Neural cell (in vitro differentiated cells): ENCODE measurements around the gene QSOX2.

Experiments used
- EP300 ChIP-seq: fragments of 450-650 bp; conservative IDR thresholded peaks from 2 replicates; pipeline ENCODE4 v1.6.1; 2014; ENCODE audit warnings: antibody characterized with exemption, mild to moderate bottlenecking, moderate library complexity; ENCODE audit not compliant: poor library complexity, severe bottlenecking
- MXI1 ChIP-seq: fragments of 450-650 bp; conservative IDR thresholded peaks from 2 replicates; pipeline ENCODE4 v1.6.1; 2014; ENCODE audit warnings: antibody characterized with exemption, mild to moderate bottlenecking; ENCODE audit not compliant: poor library complexity, severe bottlenecking
- SMC3 ChIP-seq: fragments of 450-650 bp; conservative IDR thresholded peaks from 2 replicates; pipeline ENCODE4 v1.6.1; 2014; ENCODE audit warnings: antibody characterized with exemption, mild to moderate bottlenecking, moderate library complexity; ENCODE audit not compliant: poor library complexity
- TAF1 ChIP-seq: IDR thresholded peaks from 2 replicates; pipeline ENCODE4 v1.6.1; 2012; ENCODE audit warnings: low read depth
- TF ChIP-seq, protein P1 (sequence below): fragments of 450-650 bp; IDR thresholded peaks from 2 replicates; pipeline ENCODE4 v1.5.1; 2014; ENCODE audit warnings: antibody characterized with exemption, mild to moderate bottlenecking, moderate library complexity; ENCODE audit not compliant: poor library complexity, severe bottlenecking

DNA sequence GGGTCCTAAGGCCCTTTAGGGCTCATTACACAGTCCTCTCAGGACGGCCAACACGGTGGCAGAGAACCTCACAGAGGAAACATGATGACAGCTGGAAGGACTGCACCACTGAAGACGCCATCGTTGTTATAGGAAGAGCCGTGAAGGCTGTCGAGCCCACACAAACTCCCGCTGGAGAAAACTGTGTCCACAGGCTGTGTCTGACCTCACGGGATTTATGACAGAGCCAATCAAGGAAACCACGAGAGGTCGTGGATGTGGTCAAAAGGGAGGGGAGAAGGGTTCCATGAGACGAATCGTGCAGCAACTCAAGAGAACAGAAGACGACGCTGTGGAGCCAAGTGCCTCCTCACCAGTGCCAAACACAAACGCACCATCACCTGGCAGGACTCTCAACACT, 12.2 kb downstream of the QSOX2 start:
- TF ChIP-seq, protein P1, sequence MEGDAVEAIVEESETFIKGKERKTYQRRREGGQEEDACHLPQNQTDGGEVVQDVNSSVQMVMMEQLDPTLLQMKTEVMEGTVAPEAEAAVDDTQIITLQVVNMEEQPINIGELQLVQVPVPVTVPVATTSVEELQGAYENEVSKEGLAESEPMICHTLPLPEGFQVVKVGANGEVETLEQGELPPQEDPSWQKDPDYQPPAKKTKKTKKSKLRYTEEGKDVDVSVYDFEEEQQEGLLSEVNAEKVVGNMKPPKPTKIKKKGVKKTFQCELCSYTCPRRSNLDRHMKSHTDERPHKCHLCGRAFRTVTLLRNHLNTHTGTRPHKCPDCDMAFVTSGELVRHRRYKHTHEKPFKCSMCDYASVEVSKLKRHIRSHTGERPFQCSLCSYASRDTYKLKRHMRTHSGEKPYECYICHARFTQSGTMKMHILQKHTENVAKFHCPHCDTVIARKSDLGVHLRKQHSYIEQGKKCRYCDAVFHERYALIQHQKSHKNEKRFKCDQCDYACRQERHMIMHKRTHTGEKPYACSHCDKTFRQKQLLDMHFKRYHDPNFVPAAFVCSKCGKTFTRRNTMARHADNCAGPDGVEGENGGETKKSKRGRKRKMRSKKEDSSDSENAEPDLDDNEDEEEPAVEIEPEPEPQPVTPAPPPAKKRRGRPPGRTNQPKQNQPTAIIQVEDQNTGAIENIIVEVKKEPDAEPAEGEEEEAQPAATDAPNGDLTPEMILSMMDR, result no peak
- TF ChIP-seq TAF1, result no peak
- TF ChIP-seq MXI1, result no peak
- TF ChIP-seq SMC3, result no peak
- no peak for TF ChIP-seq EP300
